Measurements from ENCODE around the gene FLNC.

DNA sequence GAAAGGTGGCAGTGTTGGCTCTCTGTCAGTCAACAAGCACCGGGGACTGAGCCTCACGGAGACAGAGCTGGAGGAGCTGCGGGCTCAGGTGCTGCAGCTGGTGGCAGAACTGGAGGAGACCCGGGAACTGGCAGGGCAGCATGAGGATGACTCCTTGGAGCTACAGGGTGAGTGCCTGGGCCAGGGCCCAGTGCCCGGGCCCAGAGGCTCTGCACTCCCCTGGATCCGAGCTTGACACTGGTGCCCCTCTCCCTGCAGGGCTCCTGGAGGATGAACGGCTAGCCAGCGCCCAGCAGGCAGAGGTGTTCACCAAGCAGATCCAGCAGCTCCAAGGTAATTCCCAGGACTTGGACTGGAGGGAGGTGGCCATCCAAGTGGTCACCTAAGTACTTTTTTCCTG lies 35.8 kb upstream of the FLNC start:
- TF ChIP-seq CTCF (IDR thresholded peaks at IDR 0.05) = no peak
- no peak for TF ChIP-seq EZH2 (IDR thresholded peaks at IDR 0.05)
- no peak for TF ChIP-seq EZH2phosphoT487 (IDR thresholded peaks at IDR 0.05)
